Activated CD4-positive, alpha-beta T cell treated with anti-CD3 and anti-CD28 coated beads, Interleukin-2, amount 50 U/mL, for 1 hour (primary cell): Measurements from ENCODE around the gene LRCOL1.
A peak's percentile ranks its signal among the peaks of the same experiment; 100 is the strongest.

Experiments used
- DNase-seq: peaks from one replicate; pipeline ENCODE4 v3.0.0-alpha.2; 2020

The LRCOL1 gene

DNA sequence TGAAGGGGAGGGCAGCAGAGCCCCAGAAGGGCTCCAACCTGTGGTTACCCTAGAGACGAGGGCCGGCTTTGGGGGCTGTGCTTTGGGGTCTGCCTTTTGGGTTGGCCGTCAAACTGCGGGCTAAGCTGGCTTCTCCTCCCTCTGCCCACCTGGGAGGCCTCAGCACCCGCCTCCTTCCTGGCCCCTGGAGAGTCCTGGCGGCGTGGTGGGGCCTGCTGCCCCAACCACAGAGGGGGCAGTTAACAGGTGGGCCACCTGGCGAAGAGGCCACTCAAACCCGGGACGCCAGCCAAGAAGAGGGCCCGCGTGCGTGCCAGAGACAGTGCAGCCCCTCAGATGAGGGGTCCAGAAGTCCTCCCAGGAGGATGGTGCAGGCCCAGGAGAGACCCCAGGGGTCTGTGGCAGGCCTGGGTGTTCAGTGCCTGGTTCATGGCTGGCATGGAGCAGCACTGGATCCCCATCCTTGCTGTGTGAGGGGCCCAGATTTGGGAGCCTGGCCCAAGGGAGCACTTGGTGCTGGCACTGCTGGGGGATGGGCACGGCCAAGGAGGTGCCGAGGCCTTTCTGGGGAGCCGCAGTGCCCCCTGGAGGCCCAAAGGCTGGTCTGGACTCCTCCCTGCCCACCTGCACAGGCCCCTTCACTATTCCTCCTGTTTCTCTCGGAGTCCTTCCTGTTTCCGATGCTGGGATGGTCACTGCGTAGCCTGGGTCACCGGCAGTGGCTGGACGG lies 48.8 kb downstream of the LRCOL1 start:
- no peak for DNase-seq

- peak; percentile 75 for DNase-seq
Observed at GRCh38 chr12:132560614-132561426, 49.6 kb downstream of the LRCOL1 start.

GRCh38 chr12:132560364-132560613 lies 50.1 kb downstream of the LRCOL1 start:
- DNase-seq: peak; percentile 25

DNA sequence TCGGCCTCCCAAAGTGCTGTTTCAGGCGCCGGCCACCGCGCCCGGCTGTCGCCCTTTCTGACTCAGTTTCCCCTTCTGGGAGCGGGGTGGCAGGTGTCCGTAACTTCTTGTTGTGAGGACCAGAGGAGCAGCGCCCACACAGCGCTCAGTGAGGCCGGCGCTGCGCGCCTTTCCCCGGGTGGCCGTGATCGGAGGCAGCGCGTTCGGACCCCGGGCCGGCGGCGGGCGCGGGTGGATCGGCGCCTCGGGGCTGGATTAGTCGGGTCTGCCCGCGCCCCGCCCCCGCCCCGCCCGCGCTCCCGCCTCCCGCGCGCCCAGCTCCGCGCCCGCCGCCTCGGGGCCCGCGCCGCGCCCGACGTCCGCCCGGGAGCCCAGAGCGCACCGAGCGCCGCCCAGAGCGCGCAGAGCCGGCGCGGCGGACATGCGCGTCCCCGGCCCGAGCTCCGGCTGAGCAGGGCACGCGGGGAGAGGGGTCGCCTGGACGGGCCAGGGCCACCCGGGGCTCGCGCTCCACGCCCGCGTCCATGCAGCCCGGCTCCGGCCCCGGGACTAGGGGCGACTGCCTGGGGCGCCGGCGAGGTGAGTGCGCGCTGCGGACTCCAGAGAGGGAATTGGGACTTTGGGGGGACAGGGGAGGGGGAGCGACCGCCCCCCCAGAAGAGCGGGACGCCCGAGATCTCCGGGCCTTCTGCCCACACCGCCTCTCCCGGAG lies 50.6 kb downstream of the LRCOL1 start:
- DNase-seq: peak; percentile 24

DNA sequence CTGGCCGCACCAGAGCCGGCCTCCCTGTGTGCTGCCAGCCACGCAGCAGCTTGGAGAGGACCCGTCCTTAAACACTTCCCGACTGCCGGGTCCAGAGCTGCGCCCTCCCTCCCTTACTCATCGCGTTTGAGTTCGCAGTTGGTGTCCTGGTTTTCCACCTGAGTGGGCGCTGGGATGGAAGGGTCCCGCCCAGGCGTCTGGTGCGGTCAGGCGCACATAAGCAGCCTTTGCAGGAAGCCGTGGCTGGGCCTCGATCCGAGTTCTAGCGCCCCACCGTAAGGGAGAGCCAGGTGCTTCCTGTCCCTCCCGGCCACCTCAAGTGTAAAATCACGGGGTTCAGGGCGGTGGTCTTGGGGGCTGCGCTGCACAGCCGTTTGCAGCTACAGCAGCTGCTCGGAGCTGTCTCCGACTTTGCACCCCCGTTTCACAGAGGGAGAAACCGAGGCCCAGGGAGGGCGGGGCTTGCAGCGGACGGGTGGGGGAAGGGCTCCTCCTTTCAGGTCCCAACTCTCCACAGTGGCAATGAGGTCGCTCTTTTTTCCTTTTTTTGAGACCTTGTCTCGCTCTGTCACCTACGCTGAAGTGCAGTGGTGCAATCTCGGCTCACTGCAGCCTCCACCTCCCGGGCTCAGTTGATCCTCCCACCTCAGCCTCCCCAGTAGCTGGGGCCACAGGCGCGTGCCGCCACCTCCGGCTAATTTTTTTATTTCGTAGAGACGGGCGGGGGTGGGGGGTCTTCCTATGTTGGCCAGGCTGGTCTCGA lies 51.3 kb downstream of the LRCOL1 start:
- no peak for DNase-seq

DNA sequence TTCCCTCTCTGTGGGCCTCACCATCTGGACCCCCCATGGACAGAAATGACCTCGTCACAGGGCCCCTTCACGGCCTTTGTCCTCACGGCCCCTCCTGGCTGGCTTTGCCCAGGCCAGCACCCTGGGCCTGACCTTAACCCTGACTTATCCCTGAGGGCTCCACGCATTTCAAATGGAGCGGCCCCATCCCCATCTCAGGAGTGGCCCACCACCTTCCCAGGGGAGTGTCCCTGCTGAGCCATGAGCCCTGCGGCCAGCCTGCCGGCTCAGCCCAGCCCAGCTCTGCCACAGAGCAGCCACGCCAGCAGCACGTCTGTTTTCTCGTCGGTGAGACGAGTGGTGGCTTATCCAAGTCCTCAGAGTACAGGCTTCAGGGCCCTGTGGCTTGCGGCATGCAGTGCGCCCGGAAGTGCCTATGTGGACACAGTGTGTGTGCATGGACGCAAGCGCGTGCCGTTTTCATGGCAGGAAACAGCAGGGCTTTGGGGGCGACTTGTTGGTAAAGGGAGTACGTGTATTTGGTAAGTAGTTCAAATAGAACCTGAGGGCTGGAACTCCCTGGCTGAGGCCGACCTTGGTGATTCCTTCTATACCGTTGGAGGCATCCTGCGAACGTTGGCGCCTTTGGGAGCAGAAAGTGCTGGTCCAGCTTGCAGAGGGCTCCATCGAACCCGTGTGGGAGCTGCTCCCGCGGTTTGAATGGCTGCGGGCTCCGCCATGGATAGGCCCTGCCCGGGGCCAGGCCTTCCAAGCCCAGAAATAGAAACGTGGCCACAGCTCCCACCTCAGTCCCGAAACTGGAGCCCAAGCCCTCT lies 52.1 kb downstream of the LRCOL1 start:
- DNase-seq: no peak

- no peak for DNase-seq
Observed at GRCh38 chr12:132557291-132558015, 52.9 kb downstream of the LRCOL1 start.

DNA sequence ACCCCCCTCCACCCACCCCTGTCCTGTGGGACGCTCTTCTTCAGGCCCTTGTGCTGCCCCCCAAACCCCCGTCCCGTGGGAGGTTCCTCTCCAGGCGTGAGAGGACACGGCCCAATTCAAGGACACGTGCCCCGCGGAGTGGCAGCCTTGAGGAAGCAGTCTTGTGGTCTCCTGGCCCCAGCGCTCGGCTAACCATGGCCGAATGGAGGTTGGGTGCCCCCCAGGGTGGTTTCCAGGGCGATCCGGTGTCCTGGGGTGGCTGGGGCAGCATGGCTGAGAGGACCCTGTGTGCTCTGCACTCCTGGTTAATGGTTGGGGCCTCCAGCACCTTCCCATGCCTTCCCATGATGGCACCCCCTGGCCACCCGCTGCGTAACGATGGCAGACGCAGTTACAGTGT lies 53.6 kb downstream of the LRCOL1 start:
- no peak for DNase-seq

DNA sequence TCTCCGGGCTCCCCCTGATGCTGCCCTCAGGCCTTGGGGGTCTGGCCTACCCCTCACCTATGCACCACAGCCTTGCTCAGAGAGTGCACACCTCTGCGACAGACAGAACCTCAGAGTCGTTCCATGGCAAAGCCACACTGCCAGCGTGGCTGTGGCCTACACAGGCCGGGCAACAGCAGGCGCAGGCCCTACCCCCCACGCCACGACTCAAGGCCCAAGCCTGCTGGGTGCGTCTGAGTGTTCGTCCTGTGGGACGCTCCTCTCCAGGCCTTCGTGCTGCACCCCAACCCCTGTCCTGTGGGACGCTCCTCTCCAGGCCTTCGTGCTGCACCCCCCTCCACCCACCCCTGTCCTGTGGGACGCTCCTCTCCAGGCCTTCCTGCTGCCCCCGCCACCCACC lies 54.2 kb downstream of the LRCOL1 start:
- DNase-seq: no peak

GRCh38 chr12:132555686-132556085 lies 54.7 kb downstream of the LRCOL1 start:
- no peak for DNase-seq

DNA sequence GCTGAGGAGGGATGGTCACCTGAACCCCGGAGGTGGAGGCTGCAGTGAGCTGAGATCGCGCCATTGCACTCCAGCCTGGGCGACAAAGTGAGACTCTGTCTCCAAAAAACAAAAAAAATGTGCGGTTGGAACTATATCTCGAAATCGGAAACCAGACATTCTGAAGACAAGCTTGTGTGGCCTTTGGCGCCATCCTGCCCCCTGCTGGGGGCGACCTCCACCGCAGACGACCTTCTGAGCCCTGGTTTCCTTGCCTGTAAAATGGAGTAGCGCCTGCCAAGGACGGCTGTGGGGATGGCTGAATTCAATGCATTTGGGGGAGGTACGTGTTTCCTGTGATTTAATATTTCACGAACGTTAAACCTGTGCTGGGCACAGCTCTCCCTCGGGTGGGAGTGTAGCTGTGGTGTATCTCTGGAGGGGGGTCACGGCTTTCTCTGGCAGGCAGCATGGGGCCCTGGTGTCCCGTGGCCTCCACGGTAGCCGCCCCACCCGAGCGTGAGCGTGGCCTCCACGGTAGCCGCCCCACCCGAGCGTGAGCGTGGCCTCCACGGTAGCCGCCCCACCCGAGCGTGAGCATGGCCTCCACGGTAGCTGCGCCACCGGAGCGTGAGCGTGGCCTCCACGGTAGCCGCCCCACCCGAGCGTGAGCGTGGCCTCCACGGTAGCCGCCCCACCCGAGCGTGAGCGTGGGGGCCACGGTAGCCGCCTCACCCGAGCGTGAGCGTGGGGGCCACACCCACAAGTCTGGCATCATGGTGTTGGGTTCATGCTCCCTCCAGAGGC lies 55.3 kb downstream of the LRCOL1 start:
- no peak for DNase-seq
